CD4-positive, alpha-beta T cell treated with Interferon gamma for 1 hour (primary cell): ENCODE results near the gene NDUFB7.

Experiments
- DNase-seq: peaks from one replicate; pipeline ENCODE4 v3.0.0-alpha.2; 2020

The NDUFB7 gene

GRCh38 chr19:14519860-14520407 is 51.9 kb downstream of the NDUFB7 start:
- DNase-seq = no peak

- DNase-seq = no peak
Observed at GRCh38 chr19:14519245-14519859, 52.5 kb downstream of the NDUFB7 start.

DNA sequence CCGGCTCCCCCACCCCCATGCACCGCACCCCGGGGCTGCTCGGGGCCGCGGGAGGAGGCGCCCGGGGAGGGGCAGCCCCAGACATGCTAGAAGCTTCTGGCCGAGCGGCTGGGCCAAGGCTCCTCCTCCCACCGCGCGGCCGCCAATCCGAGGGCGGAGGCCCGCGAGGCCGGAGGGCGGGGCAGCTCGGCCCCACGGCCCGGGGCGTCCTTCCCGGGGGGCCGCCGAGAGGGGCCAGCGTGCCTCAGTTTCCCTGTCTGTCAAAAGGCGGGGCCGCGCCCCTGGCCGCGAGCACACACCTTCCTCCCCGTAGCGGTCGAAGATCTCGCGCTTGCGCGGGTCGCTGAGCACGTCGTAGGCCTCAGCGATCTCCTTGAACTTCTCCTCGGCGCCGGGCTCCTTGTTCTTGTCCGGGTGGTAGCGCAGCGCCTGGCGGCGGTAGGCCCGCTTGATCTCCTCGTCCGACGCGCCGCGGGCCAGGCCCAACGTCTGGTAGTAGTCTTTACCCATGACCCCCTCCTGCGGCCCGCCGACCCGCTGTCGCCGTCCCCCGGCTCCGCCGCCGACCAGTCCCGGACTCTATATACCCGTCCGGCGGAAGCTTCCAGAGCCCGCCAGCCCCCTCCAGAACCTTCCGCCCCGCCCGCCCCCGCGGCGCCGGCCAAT is 53.9 kb downstream of the NDUFB7 start, which contains the start of gene DNAJB1:
TSS of gene DNAJB1 (minus strand) at position 558 of the 666 bp plus-strand sequence. CDS start at position 510, 48 bp downstream.
- peak; percentile 80 for DNase-seq

- no peak for DNase-seq
Observed at GRCh38 chr19:14517446-14517839, 54.4 kb downstream of the NDUFB7 start.

DNA sequence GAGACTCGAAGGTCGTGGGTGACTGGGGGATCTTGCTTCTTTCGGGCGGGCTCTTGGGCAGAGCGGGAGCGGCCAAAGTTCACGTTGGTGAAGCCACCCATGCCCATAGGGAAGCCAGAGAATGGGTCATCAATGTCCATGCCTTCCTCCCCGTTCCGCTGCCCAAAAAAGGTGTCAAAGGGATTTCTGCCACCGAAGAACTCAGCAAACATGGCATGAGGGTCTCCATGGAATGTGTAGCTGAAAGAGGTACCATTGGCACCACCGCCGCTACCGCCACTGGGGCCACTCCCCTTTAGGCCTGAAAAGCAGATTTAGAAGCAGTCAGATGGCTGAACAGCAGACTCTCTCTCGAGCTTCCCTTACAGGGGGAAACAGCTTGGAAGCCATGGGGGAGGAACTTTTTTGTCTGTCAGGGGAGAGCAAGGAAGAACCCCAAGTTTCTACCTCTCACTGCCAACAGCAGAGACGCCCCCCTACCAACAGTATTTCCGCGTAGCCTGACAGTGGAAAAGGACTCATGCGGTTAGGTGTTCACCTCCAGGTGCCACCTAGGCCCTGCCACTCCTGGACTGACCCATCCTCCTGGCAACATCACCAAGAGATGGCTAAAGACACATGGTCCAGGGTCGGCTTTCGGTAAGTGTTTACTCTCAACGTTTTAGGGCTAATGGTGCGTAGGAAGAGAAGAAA is 55.0 kb downstream of the NDUFB7 start:
- DNase-seq = peak; percentile 13
